Measurements from ENCODE around the gene OR6X1. TPM values are rescaled to one million over a fixed set of nuclear protein-coding genes. Genes with fewer than 3 reads are reported as not detected.
A peak's percentile ranks its signal among the peaks of the same experiment; 100 is the strongest.
"Not testable (repeated sequence)": the region's sequence is repeated elsewhere in the genome, so short reads cannot be mapped to it uniquely, and the experiment has no call there.

OR6X1 gene
- total RNA-seq, 1 donor from 2014 or later: not detected

DNA sequence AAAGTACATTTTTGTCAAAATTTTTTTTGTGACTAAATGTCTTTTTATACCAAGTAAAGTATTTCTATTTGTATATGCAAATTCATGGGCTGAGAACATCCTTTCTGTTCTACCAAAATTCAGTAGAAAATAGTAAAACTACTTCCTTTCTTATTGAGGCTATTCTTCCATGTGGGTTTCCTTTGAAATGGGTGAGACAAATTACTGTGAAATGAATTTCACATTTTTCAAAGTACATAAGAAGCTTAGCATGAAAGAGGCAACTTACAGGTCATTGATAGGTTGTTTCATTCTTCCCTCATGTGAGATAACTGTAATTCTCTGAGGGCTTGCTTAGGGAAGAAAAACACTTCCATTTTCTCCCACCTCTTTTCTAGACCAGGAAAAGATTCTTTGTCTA is 1.0 kb upstream of the OR6X1 start:
- H3K27ac Mint-ChIP-seq: no peak overlapping the region

DNA sequence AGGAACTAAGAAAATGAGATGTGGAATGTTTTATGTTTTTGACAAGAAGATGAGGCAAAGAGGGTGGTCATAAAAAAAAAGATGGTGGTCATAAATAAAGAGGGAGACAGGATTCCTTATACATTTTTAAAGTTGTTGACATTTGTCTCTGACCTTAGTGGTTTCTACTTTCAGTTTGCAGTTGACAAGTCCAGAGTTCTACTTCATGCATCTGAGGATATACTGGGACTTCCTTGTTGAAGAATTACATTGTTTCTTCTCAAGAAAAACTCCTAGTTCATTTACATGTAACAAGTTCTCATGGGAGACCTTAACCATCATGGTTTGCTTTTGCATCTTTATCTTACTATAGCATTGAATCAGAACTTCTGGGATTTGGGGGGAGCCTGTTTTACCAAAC is 1.2 kb downstream of the OR6X1 start:
- Mint-ChIP-seq H3K27me3 (peaks cover 7% of the 10 kb centered on the region), H3K36me3 (no peaks in the 10 kb centered on the region), H3K4me1 (ENCODE audit: unreplicated experiment) (no peaks in the 10 kb centered on the region), H3K27ac (no peak overlapping the region), H3K4me3 (no peak overlapping the region), H3K9me3 (no peaks in the 10 kb centered on the region)
- TF ChIP-seq, protein P1, sequence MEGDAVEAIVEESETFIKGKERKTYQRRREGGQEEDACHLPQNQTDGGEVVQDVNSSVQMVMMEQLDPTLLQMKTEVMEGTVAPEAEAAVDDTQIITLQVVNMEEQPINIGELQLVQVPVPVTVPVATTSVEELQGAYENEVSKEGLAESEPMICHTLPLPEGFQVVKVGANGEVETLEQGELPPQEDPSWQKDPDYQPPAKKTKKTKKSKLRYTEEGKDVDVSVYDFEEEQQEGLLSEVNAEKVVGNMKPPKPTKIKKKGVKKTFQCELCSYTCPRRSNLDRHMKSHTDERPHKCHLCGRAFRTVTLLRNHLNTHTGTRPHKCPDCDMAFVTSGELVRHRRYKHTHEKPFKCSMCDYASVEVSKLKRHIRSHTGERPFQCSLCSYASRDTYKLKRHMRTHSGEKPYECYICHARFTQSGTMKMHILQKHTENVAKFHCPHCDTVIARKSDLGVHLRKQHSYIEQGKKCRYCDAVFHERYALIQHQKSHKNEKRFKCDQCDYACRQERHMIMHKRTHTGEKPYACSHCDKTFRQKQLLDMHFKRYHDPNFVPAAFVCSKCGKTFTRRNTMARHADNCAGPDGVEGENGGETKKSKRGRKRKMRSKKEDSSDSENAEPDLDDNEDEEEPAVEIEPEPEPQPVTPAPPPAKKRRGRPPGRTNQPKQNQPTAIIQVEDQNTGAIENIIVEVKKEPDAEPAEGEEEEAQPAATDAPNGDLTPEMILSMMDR (conservative IDR thresholded peaks at IDR 0.05): no peak
- DNase-seq (ENCODE audit: extremely low spot score, unreplicated experiment): no peak

More for the DNA sequence above, 1.0 kb upstream of the OR6X1 start:
- no peak for DNase-seq (ENCODE audit: extremely low spot score, unreplicated experiment)
- Mint-ChIP-seq H3K36me3 (no peaks in the 10 kb centered on the region), H3K27me3 (peaks cover 7% of the 10 kb centered on the region), H3K4me1 (ENCODE audit: unreplicated experiment) (no peaks in the 10 kb centered on the region), H3K4me3 (no peak overlapping the region), H3K9me3 (no peaks in the 10 kb centered on the region)
- TF ChIP-seq, protein P1 (conservative IDR thresholded peaks at IDR 0.05): no peak

DNA sequence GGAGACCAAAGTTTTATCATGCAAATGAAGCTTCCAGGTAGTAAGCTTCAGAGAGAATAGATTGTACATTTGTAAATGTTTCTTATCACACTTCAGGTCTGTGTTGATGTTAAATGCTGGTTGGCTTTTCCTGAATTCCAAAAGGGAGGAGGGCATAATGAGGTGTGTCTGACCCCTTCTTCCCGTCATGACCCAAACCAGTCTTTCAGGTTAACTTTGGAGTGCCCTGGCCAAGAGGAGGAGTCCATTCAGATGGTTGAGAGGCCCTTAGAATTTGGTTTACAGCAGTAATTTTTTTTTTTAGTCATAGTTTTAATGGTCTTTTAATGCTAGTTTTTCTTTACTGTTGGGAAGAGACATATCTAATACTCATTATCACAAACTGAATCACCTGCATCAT is 2.5 kb downstream of the OR6X1 start:
- H3K27me3 Mint-ChIP-seq: peaks cover 4% of the 10 kb centered on the region
- no peaks in the 10 kb centered on the region for H3K36me3 Mint-ChIP-seq
- no peaks in the 10 kb centered on the region for H3K4me1 Mint-ChIP-seq (ENCODE audit: unreplicated experiment)
- TF ChIP-seq, protein P1 (conservative IDR thresholded peaks at IDR 0.05): no peak
- peak overlapping the region; percentile 35 for H3K27ac Mint-ChIP-seq
- no peak for DNase-seq (ENCODE audit: extremely low spot score, unreplicated experiment)
- H3K9me3 Mint-ChIP-seq: no peaks in the 10 kb centered on the region
- peak overlapping the region; percentile 40 for H3K4me3 Mint-ChIP-seq

DNA sequence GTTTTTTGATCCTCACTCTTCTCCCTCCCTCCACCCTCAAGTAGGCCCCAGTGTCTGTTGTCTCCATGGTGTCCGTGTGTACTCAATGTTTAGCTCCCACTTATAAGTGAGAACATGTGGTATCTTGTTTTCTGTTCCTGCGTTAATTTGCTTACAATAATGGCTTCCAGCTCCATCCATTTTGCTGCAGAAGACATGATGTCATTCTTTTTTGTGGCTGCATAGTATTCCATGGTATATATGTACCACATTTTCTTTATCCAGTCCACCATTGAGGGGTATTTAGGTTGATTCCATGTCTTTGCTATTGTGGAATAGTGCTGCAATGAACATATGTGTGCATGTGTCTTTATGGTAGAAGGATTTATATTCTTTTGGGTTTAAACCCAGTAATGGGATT is 6.0 kb downstream of the OR6X1 start:
- H3K27me3 Mint-ChIP-seq; H3K27ac Mint-ChIP-seq; H3K36me3 Mint-ChIP-seq; DNase-seq (ENCODE audit: extremely low spot score, unreplicated experiment); H3K4me1 Mint-ChIP-seq (ENCODE audit: unreplicated experiment); H3K4me3 Mint-ChIP-seq; H3K9me3 Mint-ChIP-seq: not testable (repeated sequence)

DNA sequence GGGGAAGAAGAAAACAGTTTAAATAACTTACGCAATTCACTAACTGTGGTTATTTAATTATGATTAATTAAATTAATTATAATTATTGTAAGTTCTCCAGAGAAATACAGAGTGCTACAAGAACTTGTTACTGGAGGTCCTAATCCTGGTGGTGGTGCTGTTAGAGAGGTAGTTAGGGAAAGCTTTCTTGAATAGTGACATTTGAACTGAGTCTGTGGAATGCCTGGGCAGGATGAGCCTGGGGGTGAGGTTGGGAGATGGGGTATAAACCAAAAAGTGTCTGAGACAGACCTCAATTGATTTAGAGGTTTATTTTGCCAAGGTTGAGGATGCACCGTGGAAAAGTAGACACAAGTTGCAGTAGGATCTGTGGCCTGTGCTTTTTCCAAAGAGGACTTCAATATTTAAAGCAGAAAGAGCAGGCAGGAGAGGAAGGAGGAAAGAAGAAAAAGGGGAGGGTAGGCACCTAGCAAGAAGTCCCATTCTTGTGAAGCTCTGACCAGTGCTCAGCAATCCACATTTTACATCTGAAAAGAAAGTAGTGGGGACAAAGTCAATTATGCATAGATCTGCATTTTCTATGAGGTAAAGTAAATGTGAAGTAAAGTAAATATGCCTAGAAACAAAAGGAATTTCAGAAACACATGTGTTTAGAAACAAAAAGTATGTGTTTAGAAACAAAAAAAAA is 8.4 kb downstream of the OR6X1 start:
- Mint-ChIP-seq H3K27ac (no peak overlapping the region), H3K36me3 (no peaks in the 10 kb centered on the region), H3K27me3 (no peaks in the 10 kb centered on the region), H3K4me1 (ENCODE audit: unreplicated experiment) (peaks cover 7% of the 10 kb centered on the region), H3K4me3 (no peak overlapping the region), H3K9me3 (no peaks in the 10 kb centered on the region)
- no peak for DNase-seq (ENCODE audit: extremely low spot score, unreplicated experiment)
- TF ChIP-seq, protein P1 (conservative IDR thresholded peaks at IDR 0.05): no peak

DNA sequence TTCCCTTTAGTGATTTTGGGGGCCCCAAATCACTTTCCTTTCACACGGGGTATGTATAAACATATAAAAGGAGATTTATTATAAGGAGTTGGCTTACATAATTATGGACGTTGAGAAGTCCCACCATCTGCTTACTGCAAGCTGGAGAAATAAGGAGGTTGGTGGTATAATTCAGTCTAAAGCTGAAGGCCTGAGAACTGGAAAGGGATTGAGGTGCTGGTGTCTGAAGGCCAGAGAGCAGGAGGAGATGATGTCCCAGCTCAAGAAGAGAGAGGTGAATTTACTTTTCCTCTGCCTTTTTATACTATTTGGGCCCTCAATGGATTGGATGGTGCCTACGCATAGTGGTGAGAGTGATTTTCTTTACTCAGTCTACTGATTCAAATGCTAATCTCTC is 11.6 kb downstream of the OR6X1 start:
- DNase-seq (ENCODE audit: extremely low spot score, unreplicated experiment): no peak
- no peaks in the 10 kb centered on the region for H3K9me3 Mint-ChIP-seq
- H3K4me3 Mint-ChIP-seq: no peak overlapping the region
- no peak overlapping the region for H3K27ac Mint-ChIP-seq
- peaks cover 7% of the 10 kb centered on the region for H3K4me1 Mint-ChIP-seq (ENCODE audit: unreplicated experiment)
- H3K27me3 Mint-ChIP-seq: no peaks in the 10 kb centered on the region
- TF ChIP-seq, protein P1 (conservative IDR thresholded peaks at IDR 0.05): no peak
- peaks cover 13% of the 10 kb centered on the region for H3K36me3 Mint-ChIP-seq
